ENCODE results near the gene IFNGR1. TPM values are rescaled to one million over a fixed set of nuclear protein-coding genes. Genes with fewer than 3 reads are reported as not detected.
A peak's percentile ranks its signal among the peaks of the same experiment; 100 is the strongest.

Gene IFNGR1
- total RNA-seq, 4 donors from 2014 or later, result 77.8 to 91.5 (median 84.3) TPM

- TF ChIP-seq POLR2AphosphoS5 (IDR thresholded peaks at IDR 0.05) (no peak), CTCF (IDR thresholded peaks at IDR 0.05) (no peak), POLR2A (IDR thresholded peaks at IDR 0.05) (no peak), EP300 (IDR thresholded peaks at IDR 0.05) (no peak)
- Histone ChIP-seq H3K36me3 (no peaks in the 10 kb centered on the region), H3K27me3 (no peaks in the 10 kb centered on the region), H3K9me3 (no peaks in the 10 kb centered on the region), H3K4me1 (peaks cover 3% of the 10 kb centered on the region), H3K4me3 (no peak overlapping the region), H3K27ac (no peak overlapping the region)
- no peak for DNase-seq (ENCODE audit: low spot score in 2 of 2)
- 40% methylated on average over 1 of the region's 1 CpG for WGBS
Observed at GRCh38 chr6:137149035-137149393, 70.2 kb downstream of the IFNGR1 start.

GRCh38 chr6:137148306-137149034 is 70.7 kb downstream of the IFNGR1 start:
- H3K4me1 ChIP-seq, result peaks cover 3% of the 10 kb centered on the region
- no peaks in the 10 kb centered on the region for H3K36me3 ChIP-seq
- no peak overlapping the region for H3K27ac ChIP-seq
- no peak for DNase-seq (ENCODE audit: low spot score in 2 of 2)
- no peaks in the 10 kb centered on the region for H3K27me3 ChIP-seq
- H3K9me3 ChIP-seq, result no peaks in the 10 kb centered on the region
- TF ChIP-seq CTCF (IDR thresholded peaks at IDR 0.05), result no peak
- TF ChIP-seq POLR2AphosphoS5 (IDR thresholded peaks at IDR 0.05), result peak in 2 of 3 donors; percentile 17 to 83
- no peak for TF ChIP-seq POLR2A (IDR thresholded peaks at IDR 0.05)
- TF ChIP-seq EP300 (IDR thresholded peaks at IDR 0.05), result no peak
- H3K4me3 ChIP-seq, result no peak overlapping the region
- 73% methylated on average over 2 of the region's 2 CpGs for WGBS

Other genes with a start within 250 kb of the IFNGR1 start
- gene IL20RA, start 174.4 kb downstream of the IFNGR1 start, total RNA-seq, result 10 to 100 TPM; 64.4 to 88.8 (median 72.2) TPM
- under 1 TPM in 2 of 4 donors, not detected in 2; 0.26 to 0.56 TPM for gene IL22RA2, start 45.7 kb downstream of the IFNGR1 start, total RNA-seq